WI38 (cell line): ENCODE data around the gene RNF212.

Source experiments
- H3K4me3 ChIP-seq: 2 replicates; pipeline ENCODE4 v1.5.1; 2011; ENCODE audit warnings: low read depth, mild to moderate bottlenecking, control low read depth, low read length
- TF ChIP-seq, protein P1 (sequence below): IDR thresholded peaks from 2 replicates; pipeline ENCODE4 v1.5.1; 2012; ENCODE audit warnings: low read depth, mild to moderate bottlenecking, control low read depth, low read length

Gene RNF212

DNA sequence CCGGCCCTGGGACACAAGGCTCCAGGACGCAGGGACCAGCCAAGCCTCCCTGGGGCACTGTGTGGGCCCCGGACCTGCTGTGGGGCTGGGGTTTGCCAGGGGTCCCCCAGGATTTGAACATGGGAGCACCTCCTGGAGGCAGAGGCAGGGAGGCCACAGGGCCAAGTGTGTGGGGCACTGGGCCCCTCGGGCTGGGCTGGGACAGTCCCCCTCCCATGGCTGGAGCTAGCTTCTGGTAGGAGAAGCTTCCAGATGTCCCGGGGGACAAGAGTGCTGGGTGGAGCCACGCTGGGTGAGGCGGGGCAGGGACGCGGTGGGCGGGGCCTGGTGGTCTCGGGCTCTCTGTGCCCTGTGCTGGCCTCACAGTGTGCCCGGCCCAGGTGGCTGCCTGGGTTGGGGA is 83.3 kb downstream of the RNF212 start:
- TF ChIP-seq, protein P1, sequence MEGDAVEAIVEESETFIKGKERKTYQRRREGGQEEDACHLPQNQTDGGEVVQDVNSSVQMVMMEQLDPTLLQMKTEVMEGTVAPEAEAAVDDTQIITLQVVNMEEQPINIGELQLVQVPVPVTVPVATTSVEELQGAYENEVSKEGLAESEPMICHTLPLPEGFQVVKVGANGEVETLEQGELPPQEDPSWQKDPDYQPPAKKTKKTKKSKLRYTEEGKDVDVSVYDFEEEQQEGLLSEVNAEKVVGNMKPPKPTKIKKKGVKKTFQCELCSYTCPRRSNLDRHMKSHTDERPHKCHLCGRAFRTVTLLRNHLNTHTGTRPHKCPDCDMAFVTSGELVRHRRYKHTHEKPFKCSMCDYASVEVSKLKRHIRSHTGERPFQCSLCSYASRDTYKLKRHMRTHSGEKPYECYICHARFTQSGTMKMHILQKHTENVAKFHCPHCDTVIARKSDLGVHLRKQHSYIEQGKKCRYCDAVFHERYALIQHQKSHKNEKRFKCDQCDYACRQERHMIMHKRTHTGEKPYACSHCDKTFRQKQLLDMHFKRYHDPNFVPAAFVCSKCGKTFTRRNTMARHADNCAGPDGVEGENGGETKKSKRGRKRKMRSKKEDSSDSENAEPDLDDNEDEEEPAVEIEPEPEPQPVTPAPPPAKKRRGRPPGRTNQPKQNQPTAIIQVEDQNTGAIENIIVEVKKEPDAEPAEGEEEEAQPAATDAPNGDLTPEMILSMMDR = no peak
- no peak overlapping the region for H3K4me3 ChIP-seq

DNA sequence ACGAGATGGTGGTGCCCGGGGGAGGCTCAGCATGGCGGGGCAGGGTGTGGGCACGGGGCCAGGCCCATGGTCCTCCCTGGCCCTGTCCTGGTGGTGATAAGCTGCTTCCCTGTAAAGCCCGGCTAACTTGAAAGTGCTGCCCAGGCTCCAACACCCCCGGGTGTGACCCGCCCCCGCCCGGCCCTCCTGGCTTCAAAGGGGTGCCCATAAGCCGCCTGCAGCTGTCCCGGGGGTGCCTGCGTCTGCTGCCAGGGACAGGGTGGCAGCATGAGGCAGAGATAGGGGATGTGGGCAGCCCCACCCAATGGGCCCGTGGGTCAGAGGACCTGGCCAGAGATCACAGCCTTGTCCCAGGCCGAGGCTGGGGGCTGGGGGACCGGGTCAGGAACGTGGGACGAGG is 83.8 kb downstream of the RNF212 start:
- H3K4me3 ChIP-seq = no peak overlapping the region
- TF ChIP-seq, protein P1 = no peak

DNA sequence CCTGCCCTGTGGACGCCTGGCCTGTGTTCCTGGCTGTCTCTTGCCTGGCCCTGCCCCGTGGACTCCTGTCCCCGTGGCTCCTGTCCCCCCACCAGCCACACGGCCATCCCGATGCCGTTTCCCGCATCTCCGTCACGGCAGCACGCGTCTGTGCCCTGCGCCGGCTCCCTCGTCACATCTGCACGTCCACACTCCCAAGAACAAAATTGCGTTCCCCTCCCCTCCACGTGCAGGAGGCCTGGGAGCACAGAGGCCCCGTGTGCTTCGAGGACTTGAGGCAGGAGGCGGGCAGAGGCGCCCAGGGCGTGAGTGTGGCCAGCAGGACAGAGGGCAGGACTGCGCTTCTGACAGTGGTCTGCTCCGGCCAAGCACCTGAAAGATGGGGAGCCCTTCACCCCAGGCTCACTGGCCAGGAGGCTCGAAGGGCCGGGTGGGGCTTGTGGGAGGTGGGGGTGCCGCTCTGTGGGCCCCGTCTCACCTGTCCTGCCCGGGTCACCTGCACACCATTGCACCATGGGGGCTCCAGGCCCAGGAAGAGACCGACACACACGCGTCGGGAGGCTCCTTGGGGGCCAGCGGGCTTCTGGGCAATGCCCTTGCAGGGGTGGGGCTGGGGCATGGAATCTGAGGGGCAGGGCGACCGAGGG is 84.7 kb downstream of the RNF212 start:
- no peak overlapping the region for H3K4me3 ChIP-seq
- TF ChIP-seq, protein P1 = no peak

DNA sequence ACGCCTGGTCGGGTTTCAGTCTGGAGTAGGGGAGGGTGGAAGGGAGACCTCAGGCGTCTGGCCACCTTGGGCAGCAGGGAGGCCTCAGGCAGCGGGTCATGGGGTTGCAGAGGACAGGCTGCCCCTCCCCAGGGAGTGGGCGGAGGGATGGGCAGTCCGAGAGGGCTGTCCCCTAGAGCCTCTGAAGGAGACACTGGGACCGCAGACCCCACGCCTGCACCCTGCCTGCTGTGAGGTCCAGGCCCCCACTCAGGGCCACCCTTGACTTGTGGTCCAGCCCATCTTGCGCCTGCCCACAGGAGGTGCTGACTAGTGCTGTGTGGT is 85.5 kb downstream of the RNF212 start:
- TF ChIP-seq, protein P1 = no peak

DNA sequence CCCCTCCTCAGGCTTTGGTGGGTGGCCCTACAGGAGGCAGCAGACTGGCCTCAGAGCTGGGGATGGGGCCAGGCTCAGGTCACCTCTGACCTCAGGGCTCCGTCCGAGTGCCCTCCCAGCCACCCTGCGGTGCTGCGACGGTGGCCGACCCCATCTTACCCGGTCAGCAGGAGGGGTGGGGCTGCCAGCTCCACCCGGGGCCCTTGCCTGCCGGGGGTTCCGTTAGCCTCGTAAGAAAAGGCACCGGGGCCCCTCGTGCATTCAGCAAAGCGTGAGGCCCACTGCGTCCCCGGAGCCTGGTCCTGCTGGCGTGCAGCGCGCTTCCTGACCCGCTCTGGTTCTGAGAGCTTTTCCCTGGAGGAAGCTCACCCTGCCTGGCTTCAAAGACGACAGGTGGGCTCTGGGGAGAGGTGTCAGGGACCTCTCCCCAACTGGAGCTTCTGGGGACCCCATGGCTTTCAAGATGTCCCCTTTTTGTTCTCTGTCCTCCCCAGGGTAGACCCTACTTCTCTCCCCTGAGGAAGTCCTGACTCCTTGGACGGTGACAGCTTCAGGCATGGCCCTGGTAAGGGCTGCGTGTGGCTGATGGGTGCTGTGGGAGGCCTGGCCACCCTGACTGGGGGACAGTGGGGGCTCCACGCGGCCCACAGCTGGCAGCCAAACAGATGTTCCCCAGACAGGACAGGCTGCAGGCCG is 86.0 kb downstream of the RNF212 start:
- no peak overlapping the region for H3K4me3 ChIP-seq
- TF ChIP-seq, protein P1 = no peak

More for the DNA sequence above, 85.5 kb downstream of the RNF212 start:
- no peak overlapping the region for H3K4me3 ChIP-seq

DNA sequence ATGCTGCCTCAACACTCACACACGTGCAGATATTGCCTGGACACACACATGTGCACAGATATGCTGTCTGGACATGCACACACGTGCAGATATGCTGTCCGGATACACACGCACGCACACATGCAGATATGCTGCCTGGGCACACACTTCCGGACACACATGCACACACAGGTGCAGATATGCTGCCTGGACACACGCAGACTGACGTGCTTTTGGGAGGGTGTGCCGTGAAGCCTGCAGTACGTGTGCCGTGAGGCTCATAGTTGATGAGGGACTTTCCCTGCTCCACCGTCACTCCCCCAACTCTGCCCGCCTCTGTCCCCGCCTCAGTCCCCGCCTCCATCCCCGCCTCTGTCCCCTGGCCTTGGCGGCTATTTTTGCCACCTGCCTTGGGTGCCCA is 87.2 kb downstream of the RNF212 start:
- TF ChIP-seq, protein P1 = no peak
- no peak overlapping the region for H3K4me3 ChIP-seq

DNA sequence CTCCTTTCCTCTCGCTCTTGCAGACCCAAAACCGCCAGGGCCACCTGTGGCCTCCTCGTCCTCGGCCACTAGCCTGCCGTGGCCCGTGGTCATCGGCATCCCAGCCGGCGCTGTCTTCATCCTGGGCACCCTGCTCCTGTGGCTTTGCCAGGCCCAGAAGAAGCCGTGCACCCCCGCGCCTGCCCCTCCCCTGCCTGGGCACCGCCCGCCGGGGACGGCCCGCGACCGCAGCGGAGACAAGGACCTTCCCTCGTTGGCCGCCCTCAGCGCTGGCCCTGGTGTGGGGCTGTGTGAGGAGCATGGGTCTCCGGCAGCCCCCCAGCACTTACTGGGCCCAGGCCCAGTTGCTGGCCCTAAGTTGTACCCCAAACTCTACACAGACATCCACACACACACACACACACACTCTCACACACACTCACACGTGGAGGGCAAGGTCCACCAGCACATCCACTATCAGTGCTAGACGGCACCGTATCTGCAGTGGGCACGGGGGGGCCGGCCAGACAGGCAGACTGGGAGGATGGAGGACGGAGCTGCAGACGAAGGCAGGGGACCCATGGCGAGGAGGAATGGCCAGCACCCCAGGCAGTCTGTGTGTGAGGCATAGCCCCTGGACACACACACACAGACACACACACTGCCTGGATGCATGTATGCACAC is 88.3 kb downstream of the RNF212 start:
- no peak overlapping the region for H3K4me3 ChIP-seq
- TF ChIP-seq, protein P1 = no peak
